Stimulated activated CD8-positive, alpha-beta memory T cell treated with anti-CD3 and anti-CD28 coated beads, Interleukin-12 subunit alpha, Interleukin-12 subunit beta, amount 100 ng/mL, for 4 hours (primary cell): Measurements from ENCODE around the gene NPHP4.

Experiments used
- DNase-seq: peaks from one replicate; pipeline ENCODE4 v3.0.0-alpha.2; 2020; ENCODE audit warnings: low read depth

NPHP4 gene

DNA sequence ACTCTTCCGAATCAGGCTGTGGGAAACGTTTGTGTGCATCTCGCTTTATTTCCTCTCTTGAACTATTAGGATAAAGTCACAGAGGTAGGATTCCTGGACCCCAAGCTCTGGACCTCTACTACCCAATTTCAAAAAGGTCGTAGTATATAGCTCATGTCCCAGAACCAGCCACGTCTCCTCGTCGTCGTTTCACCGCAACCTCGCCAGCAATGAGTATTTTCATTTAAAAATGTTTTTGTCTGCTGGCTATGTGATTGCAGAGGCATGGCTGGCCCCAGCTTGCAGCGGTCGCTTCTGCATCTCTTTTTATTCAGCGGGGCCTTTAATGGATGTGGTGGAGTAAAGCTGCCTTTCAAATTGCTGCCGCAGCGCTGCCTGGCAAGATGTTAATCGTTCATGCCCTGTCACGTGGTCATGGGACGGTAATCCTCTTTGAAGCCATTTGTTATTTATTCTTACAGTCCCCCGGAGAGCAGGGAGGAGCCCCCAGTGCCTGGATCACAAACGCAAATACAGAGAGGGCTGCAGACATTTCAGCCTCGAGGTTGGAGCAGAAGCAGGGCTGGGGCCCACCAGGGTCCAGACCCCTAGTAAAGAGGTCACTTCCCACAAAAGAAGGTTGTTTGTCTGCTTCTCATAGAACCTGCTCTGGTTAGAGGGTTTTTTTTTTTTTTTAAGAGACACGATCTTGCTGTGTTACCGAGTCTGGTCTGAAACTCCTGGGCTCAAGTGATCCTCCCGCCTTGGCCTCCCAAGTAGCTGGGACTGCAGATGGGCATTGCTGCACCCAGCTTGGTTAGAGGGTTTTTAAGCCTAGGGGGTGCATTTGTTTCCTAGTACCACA, 11.6 kb upstream of the NPHP4 start:
- DNase-seq: no peak

DNA sequence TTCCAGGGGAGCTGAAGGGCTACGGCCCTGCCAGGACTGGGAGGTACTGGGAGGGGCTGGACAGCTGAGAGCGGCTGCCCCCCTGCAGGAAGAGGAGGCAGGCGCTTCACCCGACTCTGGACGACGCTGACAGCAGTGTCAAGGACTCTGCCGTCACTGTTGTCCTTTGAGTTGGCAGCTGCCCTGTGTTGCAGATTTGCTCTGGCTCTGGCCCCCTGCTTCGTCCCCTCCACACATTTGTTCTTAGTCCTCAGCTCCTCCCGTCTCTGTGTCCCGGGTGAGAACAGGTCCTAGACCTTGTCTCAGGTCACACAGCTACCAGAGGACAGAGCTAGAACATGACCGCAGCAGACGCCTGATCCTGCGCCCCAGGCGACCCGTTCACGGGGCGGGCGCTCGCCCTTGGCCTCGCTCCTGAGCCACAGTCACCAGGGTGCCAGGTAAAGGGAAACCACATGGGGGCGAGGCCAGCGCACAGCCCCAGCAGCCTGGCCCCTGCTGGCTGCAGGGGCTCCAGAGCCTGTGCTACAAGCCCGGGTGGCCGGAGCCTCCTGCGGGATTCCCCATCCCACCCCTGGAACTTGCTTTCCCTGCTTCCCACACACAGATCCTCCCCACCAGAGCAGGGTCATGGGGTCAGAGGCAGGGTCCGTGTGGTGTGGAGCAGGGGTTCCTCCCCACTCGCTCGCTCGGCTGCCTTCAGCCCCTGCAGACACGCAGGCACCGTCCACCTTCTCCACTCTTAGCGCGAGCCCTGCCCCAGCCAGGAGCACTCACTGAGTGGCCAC, 10.7 kb upstream of the NPHP4 start:
- DNase-seq: no peak

DNA sequence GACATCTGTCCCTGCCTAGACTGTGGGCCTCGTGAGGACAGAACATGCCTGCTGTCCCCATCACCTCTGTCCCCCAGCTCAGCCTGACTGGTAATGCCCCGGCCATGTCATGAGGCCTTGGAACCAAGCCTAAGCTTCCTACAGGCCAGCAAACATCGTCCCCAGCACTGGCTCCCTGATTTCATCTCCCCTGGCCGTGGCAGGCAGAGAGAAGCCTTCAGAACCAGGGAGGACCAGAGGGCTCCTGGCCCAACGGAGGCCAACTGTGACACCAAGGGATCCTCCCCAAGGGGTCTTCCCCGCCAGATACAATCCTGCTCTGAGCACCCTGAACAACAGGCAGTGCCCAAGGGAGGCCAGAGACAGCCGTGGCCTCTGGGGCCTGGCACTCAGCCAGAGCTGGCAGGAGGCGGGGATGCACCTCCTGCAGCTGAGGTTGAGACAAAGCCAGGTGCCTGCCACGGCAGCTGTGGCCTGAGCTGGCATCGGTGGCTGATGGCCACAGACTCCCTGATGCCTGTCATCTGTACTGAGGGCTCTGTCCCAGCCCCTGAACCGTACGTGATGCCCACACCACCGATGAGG, 9.9 kb upstream of the NPHP4 start:
- DNase-seq: no peak

DNA sequence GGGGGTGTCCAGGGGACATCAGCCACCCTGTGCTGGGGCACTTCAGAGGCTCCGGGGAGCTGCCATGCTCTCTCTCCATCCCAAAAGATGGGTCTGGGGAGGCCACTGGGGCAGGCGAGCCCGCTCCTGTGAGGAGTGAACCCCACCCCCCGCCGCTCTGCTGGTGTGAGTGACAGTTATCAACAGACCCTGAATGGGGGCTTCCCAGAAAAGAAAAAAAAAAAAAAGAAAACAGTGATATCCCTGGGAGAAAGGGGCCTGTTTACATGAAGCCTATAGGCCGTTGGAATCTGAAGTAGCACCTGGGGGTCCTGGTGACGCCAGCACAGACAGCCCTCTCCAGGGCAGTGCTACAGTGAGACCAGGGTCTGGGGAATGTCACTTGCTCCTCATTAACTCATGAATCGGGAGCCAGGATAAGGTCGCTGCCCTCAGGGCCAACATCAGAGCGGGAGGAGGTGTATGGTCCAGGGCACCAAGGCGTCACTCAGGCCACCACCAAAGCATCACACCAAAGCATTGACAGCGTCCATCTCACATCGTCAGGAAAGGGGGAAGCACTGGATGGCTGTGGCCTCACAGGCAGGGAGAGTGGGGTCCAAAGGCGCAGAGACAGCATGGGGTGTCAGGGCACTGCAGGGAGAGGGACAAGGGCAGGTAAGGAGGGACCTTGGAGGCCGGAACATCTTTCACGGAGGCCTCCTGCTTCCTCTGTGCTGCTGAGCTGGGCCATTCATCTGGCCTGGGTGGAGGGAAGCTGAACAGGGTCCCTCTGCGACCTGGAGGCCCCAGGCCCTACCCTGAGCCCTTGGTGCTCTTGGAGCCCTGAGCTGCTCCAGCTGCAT, 8.4 kb upstream of the NPHP4 start:
- no peak for DNase-seq

DNA sequence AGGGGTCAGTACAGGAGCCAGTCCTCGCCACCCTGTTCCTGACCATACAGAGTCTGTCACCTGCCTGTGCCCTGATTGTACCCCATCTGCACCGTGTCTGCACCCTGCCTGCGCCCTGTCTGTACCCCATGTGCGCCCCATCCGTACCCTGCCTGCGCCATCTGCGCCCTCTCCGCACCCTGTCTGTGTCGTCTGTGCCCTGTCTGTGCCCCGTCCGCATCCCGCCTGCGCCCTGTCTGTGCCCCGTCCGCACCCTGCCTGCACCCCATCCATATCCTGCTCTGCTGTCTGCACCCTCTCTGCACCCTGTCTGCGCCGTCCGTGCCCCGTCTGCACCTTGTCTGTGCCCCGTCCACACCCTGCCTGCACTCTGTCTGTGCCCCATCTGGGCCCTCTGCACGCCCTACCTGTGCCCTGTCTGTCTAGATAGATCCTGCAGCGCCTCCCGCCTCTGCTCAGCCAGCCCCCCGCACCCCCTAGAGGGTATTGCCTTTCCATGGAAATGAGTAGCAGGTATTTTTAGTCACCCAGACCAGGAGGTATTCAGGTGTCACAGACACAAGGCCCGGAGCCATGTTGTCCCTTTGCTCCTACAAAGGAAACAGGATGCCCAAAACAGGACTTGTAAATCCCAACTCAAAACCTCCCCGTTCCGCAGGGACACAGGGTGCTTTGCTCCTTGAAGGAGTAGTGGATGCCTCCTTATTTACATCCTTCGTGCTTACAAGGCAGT, 7.7 kb upstream of the NPHP4 start:
- DNase-seq: no peak

DNA sequence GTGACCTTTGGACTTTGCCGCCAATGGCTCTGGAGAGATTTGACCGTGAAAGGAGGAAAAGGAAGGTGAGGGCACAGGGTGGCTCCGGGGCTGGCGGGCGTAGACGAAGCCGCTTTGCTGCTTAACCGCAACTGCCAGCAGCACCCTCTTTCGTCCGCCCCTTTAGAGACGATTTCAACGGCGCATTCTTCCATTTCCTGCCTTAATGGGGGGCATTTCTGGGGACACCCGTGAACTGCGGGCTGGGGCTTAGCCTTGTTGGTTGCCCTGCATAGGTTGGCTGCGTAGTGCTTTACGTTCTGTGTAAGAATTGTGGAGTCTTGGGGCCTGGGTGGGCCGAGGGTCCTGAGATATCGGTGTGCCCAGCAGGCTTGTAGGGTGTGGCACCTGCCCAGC, 6.7 kb upstream of the NPHP4 start:
- no peak for DNase-seq

DNA sequence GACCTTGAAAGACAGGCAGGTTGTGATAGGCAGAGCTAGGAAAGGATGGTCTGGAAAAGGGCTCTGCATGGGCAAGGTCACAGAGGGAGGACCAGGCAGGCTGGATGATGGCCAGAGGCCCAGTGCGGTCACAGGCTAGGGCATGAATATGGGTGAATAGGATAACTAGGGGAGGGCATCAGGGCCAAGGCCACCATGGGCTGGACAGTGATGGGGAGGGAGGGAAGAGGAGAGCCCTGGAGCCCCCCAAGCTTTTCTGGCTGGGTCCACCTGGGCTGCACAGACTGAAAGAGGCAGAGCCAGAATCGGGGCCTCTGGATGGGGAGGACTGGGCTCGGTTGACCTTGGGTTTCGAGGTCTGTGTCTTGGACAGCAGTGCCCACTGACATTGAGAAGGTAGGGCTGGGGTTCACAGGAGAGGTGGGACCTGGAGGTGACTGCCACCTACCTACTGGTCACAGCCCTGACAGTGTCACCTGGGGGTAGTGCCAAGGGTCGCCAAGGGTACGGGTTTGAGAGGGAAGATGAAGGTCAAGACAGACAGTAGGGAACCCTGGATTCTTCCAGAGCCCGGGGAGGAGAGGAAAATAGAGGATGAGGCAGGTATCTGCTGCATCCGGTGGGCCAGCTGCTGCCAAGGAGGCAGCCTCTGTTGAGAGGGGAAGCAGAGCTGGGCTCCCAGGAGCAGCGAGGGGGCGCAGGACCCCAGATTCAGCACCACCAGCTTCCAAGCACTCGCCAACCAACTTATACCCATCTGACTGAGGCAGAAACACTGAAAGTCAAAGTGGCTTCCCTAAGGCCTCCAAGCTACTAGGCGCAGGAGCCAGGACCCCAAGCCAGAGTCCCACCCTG, 6.1 kb upstream of the NPHP4 start:
- no peak for DNase-seq

DNA sequence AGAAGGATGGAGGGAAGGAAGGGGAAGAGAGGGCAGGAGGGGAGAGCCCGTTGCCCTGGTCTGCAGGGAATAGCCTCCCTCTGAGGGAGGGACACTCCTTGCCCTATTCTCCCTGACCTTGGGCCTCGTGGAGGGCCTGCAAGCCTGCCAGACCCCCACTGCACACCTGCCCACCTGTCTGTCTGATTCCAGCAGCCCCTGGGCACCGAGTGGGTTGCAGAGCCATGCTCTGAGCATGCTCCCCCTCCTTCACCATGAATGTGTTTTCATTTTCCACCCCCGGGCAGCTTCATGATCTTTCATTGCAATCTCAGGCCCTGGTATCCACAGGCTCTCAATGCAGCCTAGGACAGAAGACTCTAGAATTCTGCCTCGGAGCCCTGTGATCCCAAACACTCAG, 5.1 kb upstream of the NPHP4 start:
- no peak for DNase-seq

DNA sequence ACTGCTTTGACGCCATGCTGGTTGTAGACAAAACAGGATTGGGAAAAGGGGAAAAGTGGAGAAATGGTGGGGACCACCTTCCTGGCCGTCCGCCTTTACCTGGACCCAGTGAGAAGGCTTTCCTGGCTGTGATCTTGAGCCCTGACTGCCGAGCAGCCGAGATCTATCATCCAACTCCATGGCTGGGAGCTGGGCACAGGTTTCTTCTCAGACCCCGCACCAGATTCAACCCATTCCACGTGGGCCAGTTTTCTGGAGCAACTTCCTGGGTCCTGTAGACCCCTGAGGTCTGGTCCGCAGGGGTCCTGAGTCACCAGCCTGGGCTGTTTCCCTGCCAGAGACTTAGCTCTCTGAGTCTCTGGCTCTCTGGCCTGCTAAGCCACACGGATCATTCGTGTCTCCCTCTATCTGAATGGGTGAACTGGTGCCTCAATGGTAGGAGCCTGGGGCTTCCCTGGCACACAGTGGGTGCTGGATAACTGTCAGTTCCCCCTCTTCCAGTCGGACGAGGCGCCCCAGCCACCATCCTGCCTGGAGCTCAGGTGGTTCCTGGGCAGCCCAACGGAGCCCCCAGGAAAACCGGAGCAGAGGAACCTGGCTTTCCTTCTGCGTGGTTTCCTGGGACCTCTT, 4.5 kb upstream of the NPHP4 start:
- DNase-seq: no peak

DNA sequence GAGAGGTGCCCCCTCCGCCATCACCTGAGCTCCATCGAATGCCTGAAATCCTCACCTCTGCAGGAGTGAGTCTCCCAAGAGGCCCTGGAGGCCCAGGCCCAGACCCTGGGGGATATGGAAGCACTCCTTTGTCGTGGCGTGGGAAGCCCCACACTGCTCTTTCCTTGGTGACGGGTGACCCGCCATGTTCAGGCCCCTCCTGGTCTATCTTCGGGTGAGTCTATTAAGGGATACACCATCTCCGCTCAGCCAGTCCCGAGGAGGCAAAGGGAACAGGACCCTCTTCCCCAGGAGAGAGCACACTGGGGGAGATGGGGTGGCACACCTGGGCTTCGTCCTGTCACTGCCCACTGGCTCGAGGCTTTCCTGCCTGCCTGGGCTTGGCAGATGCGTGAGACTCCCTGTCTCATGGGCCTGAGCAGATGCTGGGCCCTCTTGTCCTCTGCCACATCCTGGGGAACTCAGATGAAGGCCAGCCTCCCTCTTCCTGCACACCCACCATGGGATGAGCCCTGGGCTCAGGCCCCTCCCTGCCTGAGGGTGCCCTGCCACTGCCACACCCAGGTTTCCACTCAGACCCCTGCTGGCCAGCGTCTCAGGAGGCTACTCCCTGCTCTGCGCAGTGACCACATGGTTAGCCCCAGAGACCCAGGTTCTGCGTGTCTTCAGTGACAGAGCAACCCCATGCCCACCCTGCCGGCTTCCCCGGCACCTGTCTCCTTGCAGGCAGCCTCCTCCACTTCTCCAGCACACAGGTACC, 3.8 kb upstream of the NPHP4 start:
- no peak for DNase-seq

DNA sequence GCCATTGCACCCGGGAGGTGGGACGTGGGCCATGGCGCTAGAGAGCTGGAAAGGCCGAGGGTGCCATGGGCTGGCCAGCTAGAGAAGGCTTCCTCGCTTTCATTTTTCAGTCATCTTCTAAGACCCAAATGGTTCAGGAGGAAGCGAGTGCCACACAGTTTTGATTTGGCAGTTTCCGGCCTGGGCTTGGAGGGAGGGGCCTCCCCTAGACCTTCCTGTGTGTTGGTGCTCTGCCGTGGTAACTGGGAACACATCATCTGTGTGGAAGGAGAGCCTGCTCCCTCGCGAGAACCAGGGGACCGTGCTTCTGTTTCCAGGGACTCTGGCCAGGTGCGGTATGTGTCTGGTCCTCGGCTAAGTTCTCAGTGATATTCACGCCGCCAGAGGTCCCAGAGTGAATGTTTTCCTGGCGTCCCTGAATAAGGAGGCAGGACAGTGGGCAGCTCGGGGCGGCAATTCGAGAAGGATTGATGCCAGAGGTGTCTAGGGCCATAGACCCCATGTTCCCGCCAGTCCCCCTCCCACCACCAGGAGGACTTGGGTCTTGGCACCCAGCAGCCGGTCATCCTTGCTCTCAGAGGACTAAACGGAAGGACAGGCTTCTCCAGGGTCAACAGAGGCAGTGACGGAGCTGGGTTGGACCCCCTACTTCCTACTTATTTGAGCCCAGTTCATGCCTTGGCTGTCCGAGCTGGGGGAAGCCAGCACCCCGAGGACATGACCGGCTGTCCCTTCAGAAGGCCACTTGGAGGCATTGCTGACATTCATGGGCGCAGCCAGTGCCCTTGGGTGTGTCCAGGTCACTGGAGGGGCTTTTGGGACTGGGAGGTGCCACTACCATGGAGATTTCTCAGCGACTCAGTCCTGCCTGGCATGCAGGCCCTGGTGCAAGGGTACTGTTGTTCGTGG, 2.7 kb upstream of the NPHP4 start:
- DNase-seq: peak; percentile 37

DNA sequence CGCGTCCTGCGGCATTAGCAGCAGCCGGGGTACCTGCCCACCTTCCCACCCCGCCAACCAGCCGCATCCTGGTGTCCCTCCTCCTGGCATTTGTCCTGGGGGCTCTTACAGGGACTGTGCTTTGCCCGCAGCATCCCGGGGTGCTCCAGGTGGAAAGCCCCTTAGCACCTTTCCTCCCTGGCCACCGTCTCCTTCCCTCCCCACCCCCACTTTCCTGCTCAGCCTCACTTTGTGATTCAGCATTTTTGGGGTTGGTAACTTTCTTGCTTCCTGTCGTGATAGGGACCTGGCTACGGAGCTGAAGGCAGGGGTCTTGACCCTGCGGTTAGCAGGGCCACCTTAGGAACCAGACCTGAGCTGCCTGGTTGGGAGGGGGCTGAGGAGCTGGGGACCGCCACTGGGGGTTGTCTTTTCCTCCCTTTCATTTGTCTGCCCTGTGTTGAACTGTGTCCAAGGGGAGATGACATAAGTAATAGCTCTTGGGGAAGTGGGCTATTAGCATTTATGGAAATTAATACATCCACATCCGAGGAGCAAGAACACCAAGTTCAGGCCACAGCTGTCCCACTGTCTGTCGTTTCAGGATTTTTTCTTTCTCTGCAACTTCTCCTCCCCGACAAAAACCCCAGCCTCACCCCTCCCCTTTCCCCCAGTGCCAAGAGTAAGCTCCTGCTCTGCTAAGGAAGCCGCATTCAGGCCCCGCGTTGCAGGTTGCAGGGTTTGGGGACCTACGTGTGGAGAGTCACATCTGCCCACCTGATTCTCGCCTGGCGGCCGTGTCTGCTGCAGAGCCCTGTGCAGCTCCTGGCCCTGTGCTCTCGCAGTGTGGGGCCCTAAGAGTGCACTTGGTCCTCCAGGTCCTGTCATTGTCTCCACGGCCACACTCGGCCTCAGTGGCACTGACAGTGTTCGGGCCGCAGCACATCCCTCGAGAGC, 1.6 kb upstream of the NPHP4 start:
- no peak for DNase-seq

DNA sequence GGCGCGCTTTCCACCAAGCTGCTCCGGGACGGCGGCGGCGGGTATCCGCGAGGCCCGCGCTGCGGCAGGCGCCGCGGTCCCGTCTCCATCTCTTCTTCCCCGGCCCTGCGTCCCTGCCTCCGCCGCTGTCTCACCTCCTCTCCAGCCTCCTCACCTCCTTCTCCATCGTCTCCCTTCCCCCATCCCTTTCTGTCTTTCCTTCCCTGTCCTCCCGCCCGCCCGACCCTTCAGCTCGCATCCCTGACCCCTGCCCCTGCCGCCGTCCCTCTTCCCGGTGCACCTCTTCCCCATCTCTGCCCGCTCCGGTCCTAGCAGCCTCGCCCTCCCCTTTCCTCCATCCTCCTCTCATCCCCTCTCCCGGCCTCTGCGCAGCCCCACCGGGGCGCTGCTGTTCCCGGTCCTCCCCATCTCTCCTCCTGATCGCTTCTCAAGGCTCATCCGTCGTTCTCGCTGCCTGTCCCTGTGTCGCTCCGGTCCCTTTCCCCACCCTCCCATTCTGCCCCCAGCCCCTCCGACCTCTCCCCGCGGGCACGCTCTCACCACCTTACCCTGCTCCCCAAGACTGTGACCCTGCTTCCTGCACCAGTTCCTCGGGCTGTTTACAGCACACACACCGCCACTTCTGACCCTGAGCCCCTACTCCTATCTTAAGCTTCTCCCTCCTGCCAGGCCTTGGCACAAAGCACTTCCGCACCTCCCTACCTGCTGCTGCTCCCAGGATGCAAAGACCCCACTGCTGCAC, 760 bp upstream of the NPHP4 start:
- no peak for DNase-seq

DNA sequence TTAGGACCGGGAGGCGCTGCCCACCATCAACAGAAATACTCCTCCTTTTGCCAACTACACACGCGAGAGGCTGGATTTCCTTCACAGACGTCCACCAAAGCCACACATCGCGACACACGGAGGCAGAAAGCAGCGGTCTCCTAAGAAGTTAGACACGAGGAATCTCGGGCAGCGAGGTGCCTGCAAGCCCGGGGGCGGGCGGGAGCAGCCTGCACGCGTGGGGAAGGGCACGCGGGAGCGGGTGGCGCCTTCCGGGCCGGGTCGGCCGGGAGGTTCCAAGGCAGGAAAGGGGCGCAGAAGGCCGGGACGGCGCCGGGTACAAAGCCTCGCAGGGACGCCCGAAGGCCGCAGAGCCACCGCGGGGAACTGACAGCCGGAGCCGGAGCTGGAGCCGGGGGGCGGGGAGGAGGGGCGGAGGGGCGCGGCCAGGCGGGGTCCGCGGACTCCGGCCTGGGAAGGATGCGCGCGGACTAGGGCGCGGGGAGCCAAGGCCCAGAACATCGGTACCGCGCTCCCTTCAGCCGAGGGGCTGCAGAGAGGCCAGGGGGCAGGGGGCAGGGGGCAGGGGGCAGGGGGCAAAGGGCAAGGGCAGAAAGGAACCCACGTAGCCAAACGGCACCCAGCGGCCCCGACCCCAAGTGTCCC, 722 bp downstream of the NPHP4 start:
- peak; percentile 29 for DNase-seq

DNA sequence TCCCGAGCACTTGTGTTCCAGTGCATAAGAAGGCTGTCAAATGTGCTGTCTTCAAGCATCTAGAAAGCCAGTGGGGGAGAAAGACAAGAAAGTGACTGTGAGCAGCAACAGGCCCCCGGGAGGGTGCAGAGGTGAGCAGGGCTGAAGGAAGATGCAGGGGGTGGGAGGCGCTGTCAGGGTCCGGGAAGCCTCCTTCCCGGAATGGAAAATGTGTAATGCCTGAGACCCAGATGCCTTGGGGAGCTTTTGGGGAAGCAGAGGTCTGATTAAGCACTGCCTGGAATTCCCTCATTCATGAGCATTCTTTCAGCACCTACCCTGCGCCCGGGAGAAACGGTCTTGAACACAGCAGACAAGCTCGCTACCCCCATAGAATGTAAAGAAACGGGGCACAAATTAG, 1.3 kb downstream of the NPHP4 start:
- no peak for DNase-seq

DNA sequence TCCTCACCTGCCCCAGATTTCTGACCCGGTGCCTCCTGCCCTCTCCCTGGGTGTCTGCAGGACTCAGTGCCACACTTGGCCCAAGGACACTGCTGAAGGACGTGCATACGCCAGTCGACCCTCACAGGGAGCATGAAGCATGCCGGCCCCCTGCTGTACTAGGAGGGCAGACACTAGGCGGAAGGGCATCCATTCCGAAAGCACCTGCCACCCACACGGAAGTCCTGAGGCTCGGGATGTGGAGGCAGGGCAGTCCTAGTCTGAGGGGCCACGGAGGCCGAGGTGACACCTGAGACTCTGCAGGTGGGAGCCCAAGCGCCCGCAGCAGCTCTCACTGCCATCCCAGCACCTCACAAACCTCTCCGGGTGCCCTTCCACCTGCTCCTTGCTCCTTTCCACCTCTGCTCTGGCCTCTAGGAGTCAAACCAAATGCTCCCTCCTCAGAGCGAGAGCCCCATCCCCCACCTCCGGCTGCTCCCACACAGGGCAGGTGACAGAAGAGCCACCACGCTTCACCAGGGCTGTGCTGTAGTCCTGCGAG, 2.4 kb downstream of the NPHP4 start:
- no peak for DNase-seq
